Upper lobe of right lung (tissue), 1 donor: ENCODE measurements around the gene HSPA13. TPM values are rescaled to one million over a fixed set of nuclear protein-coding genes. Genes with fewer than 3 reads are reported as not detected.

Experiments
- ATAC-seq: fragments of 200-7000 bp; cut with Tn5 transposase; one replicate; pipeline ENCODE4 v1.9.1; 2020; ENCODE audit warnings: mild to moderate bottlenecking, moderate library complexity
- DNase-seq: peaks from one replicate; pipeline ENCODE4 v3.0.0-alpha.2; 2020
- H3K27ac ChIP-seq: fragments of 200-600 bp; one replicate; pipeline ENCODE4 v1.8.0; 2022
- H3K27me3 ChIP-seq: fragments of 200-600 bp; one replicate; pipeline ENCODE4 v1.8.0; 2022; ENCODE audit warnings: mild to moderate bottlenecking
- H3K36me3 ChIP-seq: fragments of 200-600 bp; one replicate; pipeline ENCODE4 v1.8.0; 2022
- H3K4me1 ChIP-seq: fragments of 200-600 bp; one replicate; pipeline ENCODE4 v1.8.0; 2022
- H3K4me3 ChIP-seq: fragments of 200-600 bp; one replicate; pipeline ENCODE4 v1.8.0; 2022; ENCODE audit warnings: mild to moderate bottlenecking
- H3K9me3 ChIP-seq: fragments of 200-600 bp; one replicate; pipeline ENCODE4 v1.8.0; 2022
- CTCF ChIP-seq: fragments of 200-600 bp; IDR thresholded peaks from one replicate; pipeline ENCODE4 v1.8.0; 2022; ENCODE audit warnings: antibody characterized with exemption
- intact Hi-C: fragments of 100-400 bp; cut with DNase I; formaldehyde crosslinking; loops from one replicate; pipeline ENCODE4 v1.11.0; 2022
- total RNA-seq: library from RNA; stranded (reverse); fragmentation: NEBNext Ultra II Directional; extraction: Animal tissue kit (Norgen Biotek cat#: 25700); gene quantifications from one replicate; pipeline ENCODE4 v1.2.1, GENCODE V29; 2021
- donor health status: DM: no; HTN: yes; CAD: no; lungs with severe emphysema.

HSPA13 gene
- total RNA-seq, 1 donor from 2014 or later: 24.9 TPM

GRCh38 chr21:14376854-14377253 is 6.1 kb downstream of the HSPA13 start:
- H3K36me3 ChIP-seq: peaks cover 71% of the 10 kb centered on the region
- no peak overlapping the region for H3K4me3 ChIP-seq
- peaks cover 10% of the 10 kb centered on the region for H3K4me1 ChIP-seq
- no peak for TF ChIP-seq CTCF
- no peaks in the 10 kb centered on the region for H3K9me3 ChIP-seq
- no peak for ATAC-seq
- intact Hi-C loops: no loop called here
- H3K27me3 ChIP-seq: no peaks in the 10 kb centered on the region
- DNase-seq: no peak
- no peak overlapping the region for H3K27ac ChIP-seq

- H3K36me3 ChIP-seq: peaks cover 2% of the 10 kb centered on the region
- no peak for DNase-seq
- no peaks in the 10 kb centered on the region for H3K4me1 ChIP-seq
- no peak for TF ChIP-seq CTCF
- no peaks in the 10 kb centered on the region for H3K27me3 ChIP-seq
- H3K27ac ChIP-seq: no peak overlapping the region
- no peak for ATAC-seq
- H3K4me3 ChIP-seq: no peak overlapping the region
- H3K9me3 ChIP-seq: no peaks in the 10 kb centered on the region
- intact Hi-C loops: no loop called here
Measured at GRCh38 chr21:14366998-14367397, 15.9 kb downstream of the HSPA13 start.

GRCh38 chr21:14361958-14362357 is 21.0 kb downstream of the HSPA13 start:
- H3K27me3 ChIP-seq: no peaks in the 10 kb centered on the region
- no peak overlapping the region for H3K27ac ChIP-seq
- no peak for TF ChIP-seq CTCF
- no peaks in the 10 kb centered on the region for H3K9me3 ChIP-seq
- intact Hi-C loops: no loop called here
- DNase-seq (no peak), ATAC-seq (peak; percentile 33)
- no peaks in the 10 kb centered on the region for H3K36me3 ChIP-seq
- H3K4me1 ChIP-seq: no peaks in the 10 kb centered on the region
- H3K4me3 ChIP-seq: no peak overlapping the region

- intact Hi-C loops: no loop called here
- TF ChIP-seq CTCF: no peak
- DNase-seq (no peak), ATAC-seq (no peak)
- Histone ChIP-seq H3K27ac (no peak overlapping the region), H3K9me3 (no peaks in the 10 kb centered on the region), H3K36me3 (no peaks in the 10 kb centered on the region), H3K4me1 (no peaks in the 10 kb centered on the region), H3K27me3 (no peaks in the 10 kb centered on the region), H3K4me3 (no peak overlapping the region)
Measured at GRCh38 chr21:14358775-14359174, 24.2 kb downstream of the HSPA13 start.

- no peak for TF ChIP-seq CTCF
- no peaks in the 10 kb centered on the region for H3K9me3 ChIP-seq
- H3K27ac ChIP-seq: no peak overlapping the region
- DNase-seq (no peak), ATAC-seq (no peak)
- no peaks in the 10 kb centered on the region for H3K27me3 ChIP-seq
- no peaks in the 10 kb centered on the region for H3K4me1 ChIP-seq
- intact Hi-C loops: no loop called here
- H3K4me3 ChIP-seq: no peak overlapping the region
- no peaks in the 10 kb centered on the region for H3K36me3 ChIP-seq
Measured at GRCh38 chr21:14356746-14357145, 26.2 kb downstream of the HSPA13 start.

- no peak for ATAC-seq
- TF ChIP-seq CTCF: no peak
- Histone ChIP-seq H3K27me3 (no peaks in the 10 kb centered on the region), H3K9me3 (no peaks in the 10 kb centered on the region), H3K4me1 (no peaks in the 10 kb centered on the region), H3K36me3 (no peaks in the 10 kb centered on the region), H3K4me3 (no peak overlapping the region), H3K27ac (no peak overlapping the region)
- intact Hi-C loops: no loop called here
- DNase-seq: no peak
Measured at GRCh38 chr21:14354515-14354914, 28.4 kb downstream of the HSPA13 start.
